ENCODE measurements around the gene AK5.
"Not testable (repeated sequence)": the region's sequence is repeated elsewhere in the genome, so short reads cannot be mapped to it uniquely, and the experiment has no call there.

AK5 gene

GRCh38 chr1:77499466-77499865 is 217.6 kb downstream of the AK5 start:
- no peak for DNase-seq (ENCODE audit: low read depth)

DNA sequence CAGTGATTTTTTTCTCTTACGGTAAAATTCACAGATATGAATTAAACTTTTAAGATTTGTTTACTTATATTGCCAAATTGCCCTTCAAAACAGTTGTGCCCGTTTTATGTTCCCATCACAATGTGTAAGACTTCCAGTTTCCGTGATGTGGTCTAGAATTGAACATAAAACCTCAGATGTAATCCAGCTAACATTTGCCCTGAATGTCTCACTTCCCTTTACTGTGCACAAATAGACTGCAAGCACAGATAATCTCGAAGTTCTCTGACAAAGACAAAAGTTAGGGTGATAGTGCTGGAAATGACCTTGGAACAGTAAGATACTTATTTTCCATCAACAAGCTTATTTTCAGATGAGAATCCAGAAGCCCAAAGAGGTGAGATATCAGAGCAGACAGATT is 223.2 kb downstream of the AK5 start:
- DNase-seq (ENCODE audit: low read depth): no peak

DNA sequence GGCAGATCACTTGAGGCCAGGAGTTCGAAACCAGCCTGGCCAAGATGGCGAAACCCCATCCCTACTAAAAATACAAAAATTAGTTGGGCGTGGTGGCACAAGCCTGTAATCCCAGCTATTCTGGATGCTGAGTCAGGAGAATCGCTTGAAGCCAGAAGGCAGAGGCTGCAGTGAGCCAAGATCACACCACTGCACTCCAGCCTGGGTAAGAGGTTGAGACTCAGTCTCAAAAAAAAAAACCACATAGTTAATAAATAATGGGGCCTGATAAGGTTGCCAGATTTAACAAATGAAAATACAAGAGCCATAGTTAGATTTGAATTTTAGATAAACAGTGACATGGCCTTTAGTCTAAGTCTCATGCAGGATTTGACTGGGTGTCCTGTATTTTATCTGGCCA is 225.0 kb downstream of the AK5 start:
- no peak for DNase-seq (ENCODE audit: low read depth)

DNA sequence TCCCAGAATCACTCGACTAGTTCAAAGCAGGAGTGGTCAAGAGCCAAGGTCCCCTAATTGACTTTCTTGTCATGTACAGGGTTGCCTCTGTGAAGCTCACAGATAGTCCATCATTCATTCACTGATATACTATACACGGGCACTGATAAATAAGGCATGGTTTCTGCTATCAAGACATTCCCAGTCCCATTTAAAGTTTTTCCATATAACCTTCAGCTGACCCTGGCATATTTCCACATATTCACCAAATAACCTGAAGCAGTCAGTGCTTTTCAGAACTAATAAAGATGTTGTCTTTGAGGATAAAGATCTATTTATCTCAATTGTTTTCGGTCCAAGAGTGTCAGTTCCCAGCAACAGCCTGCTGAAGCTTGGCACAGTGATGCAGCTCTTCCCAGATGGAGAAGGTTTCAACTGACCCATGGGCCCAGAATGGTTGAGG is 227.3 kb downstream of the AK5 start:
- DNase-seq (ENCODE audit: low read depth): no peak

GRCh38 chr1:77509898-77510297 is 228.1 kb downstream of the AK5 start:
- DNase-seq (ENCODE audit: low read depth): no peak

- DNase-seq (ENCODE audit: low read depth): peak; percentile 59
These were observed 229.6 kb downstream of the AK5 start for GRCh38 chr1:77511440-77511840.

GRCh38 chr1:77512650-77513049 is 230.8 kb downstream of the AK5 start:
- not testable (repeated sequence) for DNase-seq (ENCODE audit: low read depth)

GRCh38 chr1:77513839-77514763 is 232.3 kb downstream of the AK5 start:
- no peak for DNase-seq (ENCODE audit: low read depth)

- no peak for DNase-seq (ENCODE audit: low read depth)
These were observed 233.3 kb downstream of the AK5 start for GRCh38 chr1:77514921-77515776.

DNA sequence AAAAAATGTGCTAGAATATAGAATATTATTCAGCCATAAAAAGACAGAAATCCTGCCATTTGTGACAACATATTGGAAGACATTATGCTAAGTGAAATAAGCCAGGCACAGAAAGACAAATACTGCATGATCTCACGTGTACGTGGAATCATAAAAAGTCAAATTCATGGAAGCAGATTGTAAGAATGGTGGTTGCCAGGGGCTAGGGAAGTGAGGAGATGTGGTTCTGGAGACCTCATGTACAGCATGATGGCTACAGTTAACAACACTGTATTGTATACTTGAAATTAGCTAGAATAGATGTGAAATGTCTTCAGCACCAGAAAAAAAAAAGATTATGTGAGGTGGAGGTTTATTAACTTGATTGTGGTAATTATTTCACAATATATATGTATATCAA is 234.3 kb downstream of the AK5 start:
- DNase-seq (ENCODE audit: low read depth): no peak

- no peak for DNase-seq (ENCODE audit: low read depth)
These were observed 242.2 kb downstream of the AK5 start for GRCh38 chr1:77524038-77524437.

DNA sequence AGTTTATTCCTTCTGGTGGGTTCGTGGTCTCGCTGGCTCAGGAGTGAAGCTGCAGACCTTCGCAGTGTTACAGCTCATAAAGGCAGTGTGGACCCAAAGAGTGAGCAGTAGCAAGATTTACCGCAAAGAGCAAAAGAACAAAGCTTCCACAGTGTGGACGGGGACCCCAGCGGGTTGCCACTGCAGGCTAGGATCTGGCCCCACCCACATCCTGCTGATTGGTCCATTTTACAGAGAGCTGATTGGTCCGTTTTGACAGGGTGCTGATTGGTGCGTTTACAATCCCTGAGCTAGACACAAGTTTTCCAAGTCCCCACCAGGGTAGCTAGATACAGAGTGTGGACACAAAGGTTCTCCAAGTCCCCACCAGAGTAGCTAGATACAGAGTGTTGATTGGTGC is 249.3 kb downstream of the AK5 start:
- DNase-seq (ENCODE audit: low read depth): not testable (repeated sequence)

- not testable (repeated sequence) for DNase-seq (ENCODE audit: low read depth)
These were observed 249.9 kb downstream of the AK5 start for GRCh38 chr1:77531596-77532280.

- no peak for DNase-seq (ENCODE audit: low read depth)
These were observed 250.8 kb downstream of the AK5 start for GRCh38 chr1:77532641-77533040.

- peak; percentile 59 for DNase-seq (ENCODE audit: low read depth)
These were observed 252.0 kb downstream of the AK5 start for GRCh38 chr1:77533660-77534305.

- DNase-seq (ENCODE audit: low read depth): no peak
These were observed 252.6 kb downstream of the AK5 start for GRCh38 chr1:77534456-77534855.

GRCh38 chr1:77536813-77537212 is 255.0 kb downstream of the AK5 start:
- peak; percentile 95 for DNase-seq (ENCODE audit: low read depth)

DNA sequence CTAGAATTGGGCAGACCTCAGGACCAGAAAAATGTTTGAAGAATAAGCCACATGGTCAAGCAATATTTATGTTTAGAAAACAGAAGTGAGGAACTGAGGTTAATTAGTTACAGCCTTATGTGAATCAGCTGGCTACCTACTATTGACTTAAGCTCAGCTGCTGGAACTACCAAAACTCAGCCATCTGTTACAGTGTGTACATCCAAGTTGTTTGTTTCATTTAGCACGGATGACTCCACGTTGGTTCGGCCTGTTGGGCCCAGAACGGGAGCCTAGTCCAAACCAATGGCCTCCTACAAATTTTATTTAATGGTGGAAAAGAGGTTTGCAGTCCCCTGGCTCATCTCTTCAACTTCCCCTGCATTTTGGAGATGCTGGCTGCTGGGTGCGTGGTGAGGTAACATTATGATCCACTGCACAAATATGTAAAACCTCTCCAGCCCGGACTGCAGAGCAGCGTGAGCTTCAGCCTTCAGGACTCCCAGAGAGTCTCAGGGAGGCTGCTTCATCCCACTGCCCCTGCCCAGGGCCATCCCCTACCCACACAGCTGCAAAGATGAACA is 257.2 kb downstream of the AK5 start:
- DNase-seq (ENCODE audit: low read depth): peak; percentile 77

DNA sequence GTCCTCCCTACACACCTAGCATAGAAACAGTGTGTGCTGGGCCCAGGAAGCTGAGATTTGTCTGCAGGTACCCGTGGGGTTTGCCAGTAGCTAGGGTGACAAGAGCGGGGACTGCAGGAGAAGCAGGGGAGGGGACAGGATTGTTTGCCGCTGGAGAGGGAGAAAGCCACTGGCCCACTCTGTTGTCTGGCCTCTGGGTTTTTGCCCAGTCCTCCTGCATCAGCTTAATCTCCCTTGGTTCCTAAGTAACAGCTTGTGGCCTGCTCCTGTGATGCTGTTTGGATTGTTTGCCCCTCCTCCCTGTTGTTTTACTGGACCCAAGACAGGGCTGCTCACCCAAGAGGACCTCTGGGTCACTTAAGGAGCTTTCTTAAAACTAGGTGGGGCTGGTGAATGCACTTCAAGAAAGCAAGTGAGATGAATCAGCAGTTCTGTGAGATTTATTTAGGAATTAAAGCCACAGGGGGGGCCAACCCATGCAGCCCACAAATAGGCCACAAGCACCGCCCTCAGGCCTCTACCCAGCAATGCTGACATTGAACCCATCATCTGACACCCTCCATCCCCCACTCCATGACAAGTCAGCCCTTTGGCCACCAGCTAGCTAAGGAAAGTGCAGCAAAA is 257.8 kb downstream of the AK5 start:
- peak; percentile 96 for DNase-seq (ENCODE audit: low read depth)

GRCh38 chr1:77540501-77541161 is 258.8 kb downstream of the AK5 start:
- no peak for DNase-seq (ENCODE audit: low read depth)
